ENCODE measurements around the gene DUSP23. TPM values are rescaled to one million over a fixed set of nuclear protein-coding genes. Genes with fewer than 3 reads are reported as not detected.

The DUSP23 gene
- total RNA-seq, 1 donor from 2014 or later = 15.5 TPM

DNA sequence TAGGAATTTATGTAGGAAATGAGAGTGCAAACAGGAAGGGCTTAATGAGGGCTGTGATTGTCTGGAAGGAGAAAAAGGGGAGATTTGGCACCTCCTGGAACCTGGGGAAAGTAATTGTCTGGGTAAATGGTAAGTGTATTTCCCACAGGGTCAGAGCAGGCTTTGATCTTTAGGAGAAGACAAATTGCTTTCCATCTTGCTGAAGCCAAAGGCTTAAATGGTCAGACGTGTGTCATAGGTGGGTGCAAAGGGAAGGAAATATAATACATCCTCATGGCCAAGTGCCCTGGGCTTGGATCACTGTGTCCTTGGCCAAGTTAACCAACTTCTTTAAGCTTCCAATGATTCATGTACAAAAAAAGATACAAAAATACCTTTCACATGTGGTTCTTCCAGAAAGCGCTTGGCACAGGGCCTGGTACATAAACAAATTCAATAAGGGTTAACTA lies 1.3 kb upstream of the DUSP23 start:
- intact Hi-C loops (cut with DNase I) = no loop called here
- ATAC-seq (ENCODE audit: poor library complexity) (no peak), DNase-seq (no peak)

DNA sequence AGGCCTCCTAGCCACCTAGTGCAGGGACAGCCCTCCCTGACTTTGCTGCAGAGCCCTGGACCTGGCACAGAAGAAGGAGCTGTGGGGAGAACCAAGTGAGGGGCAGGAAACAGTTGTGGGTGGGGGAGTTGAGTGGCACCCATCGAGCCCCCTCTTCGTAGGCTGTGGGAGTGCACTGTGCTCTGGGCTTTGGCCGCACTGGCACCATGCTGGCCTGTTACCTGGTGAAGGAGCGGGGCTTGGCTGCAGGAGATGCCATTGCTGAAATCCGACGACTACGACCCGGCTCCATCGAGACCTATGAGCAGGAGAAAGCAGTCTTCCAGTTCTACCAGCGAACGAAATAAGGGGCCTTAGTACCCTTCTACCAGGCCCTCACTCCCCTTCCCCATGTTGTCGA lies 1.2 kb downstream of the DUSP23 start:
- intact Hi-C loops (cut with DNase I) = loop anchor here (5.0 kb wide), 1 partner anchor 110 kb away; no protein-coding TSS in a partner anchor

DNA sequence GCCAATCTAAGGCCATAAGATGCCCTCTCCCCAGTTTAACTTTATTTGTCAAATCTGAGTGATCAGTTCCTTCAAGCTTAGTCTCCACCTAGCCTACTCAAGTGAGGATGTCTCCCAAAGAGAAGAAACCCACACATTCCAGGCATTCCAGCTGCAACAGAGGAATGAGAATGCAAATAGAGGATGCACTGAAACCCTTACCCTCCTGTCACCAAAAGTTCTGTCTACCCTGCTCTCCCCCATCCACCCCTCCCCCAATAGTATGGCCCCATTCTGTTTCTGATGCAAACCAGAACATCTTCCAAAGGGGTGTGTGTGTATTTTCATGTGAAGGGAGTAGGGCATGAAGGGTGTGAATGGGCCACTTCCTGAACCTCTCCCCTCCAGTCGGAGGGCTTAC lies 3.0 kb downstream of the DUSP23 start:
- DNase-seq = no peak
- no peak for ATAC-seq (ENCODE audit: poor library complexity)
- intact Hi-C loops (cut with DNase I) = loop anchor here (5.0 kb wide), 1 partner anchor 109 kb away; no protein-coding TSS in a partner anchor

More for the DNA sequence above, 1.2 kb downstream of the DUSP23 start:
- DNase-seq = no peak
- no peak for ATAC-seq (ENCODE audit: poor library complexity)

DNA sequence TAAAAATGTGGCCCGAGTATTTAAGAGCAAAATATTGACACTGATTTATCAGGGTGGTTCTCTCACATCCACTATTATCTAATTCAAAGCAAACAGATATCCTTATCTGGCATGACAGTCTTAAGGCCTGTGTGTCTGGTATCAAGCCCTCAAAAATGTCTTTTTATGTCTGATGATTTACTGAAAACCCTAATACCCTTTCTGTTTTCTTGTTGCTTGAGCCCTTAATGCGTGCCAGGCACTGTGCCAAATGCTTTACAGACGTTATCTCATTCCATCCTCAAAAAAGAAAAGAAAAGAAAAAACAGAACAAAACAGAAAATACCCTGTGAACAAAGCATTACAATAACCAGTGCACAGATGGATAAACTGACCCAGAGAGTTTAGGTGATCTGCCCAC lies 5.7 kb downstream of the DUSP23 start:
- DNase-seq = no peak
- ATAC-seq (ENCODE audit: poor library complexity) = no peak

DNA sequence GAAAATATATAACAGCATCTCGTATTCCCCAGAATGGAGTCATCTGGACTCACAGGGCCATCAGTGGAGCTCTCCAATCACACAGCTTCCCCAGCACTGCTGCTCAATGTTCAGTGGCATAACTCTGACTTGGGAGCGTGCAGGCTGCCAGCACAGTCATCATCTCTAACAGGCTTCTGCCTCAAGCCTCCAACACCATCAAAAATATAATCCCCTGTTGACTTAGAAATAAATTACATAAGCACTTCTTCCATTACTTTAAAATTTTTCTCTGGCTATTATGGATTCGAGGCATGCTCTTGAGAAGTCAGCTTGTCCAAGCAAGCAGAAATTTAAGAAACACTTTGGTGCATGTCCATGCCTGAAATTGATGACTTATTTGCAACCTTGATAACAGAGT lies 6.2 kb downstream of the DUSP23 start:
- DNase-seq (no peak), ATAC-seq (ENCODE audit: poor library complexity) (no peak)
- intact Hi-C loops (cut with DNase I) = no loop called here

More for the DNA sequence above, 5.7 kb downstream of the DUSP23 start:
- intact Hi-C loops (cut with DNase I) = no loop called here

DNA sequence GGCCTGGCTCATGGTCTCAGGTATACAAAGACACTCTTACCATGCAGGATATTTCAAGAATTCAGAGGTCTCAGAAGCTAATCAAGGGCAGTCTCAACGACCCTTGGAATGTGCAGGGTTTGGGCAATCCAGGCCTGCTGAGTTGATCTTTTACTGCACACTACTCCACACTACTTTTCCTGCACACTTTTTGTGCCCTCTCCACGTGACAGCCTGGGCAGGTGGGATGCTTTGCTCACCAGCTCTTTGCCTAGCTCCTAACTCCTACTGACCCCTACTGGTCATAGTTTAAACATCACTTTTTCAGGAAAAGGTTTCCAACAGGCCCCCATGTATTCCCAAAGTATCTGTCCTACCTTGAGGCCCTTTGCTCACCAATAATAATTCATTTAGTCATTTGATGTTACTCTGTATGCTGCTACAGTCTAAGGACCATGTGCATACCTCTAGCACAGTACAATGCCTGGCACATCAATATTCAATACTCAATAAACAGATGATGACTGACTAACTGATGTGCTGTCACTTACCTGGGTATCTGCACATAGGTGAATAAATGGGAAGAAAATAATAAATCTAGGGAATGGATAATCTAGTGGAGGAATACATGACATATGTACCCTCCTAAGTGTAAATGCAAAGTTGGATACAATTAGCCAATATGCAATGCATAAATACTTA lies 9.6 kb downstream of the DUSP23 start:
- intact Hi-C loops (cut with DNase I) = no loop called here

DNA sequence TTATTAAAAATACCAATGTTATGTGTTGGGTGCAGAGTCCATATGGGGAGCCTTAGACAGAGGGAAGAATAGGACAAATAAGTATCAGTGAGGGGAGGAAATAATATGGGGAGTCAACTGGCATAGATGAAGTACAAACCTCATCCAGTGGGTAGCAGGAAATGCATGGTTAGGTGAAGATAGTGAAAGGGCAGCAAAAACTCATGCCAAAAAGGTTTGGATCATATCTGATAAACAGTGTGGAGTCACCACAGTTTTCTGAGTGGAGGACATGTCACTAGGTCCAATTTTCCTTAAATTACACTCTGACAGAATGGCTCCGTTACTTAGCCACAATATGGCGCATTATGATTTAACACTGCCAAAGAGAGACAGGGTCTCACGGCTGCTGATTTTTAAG lies 10.3 kb downstream of the DUSP23 start:
- no peak for DNase-seq
- ATAC-seq (ENCODE audit: poor library complexity) = no peak
- intact Hi-C loops (cut with DNase I) = no loop called here

More for the DNA sequence above, 9.6 kb downstream of the DUSP23 start:
- DNase-seq (no peak), ATAC-seq (ENCODE audit: poor library complexity) (no peak)

DNA sequence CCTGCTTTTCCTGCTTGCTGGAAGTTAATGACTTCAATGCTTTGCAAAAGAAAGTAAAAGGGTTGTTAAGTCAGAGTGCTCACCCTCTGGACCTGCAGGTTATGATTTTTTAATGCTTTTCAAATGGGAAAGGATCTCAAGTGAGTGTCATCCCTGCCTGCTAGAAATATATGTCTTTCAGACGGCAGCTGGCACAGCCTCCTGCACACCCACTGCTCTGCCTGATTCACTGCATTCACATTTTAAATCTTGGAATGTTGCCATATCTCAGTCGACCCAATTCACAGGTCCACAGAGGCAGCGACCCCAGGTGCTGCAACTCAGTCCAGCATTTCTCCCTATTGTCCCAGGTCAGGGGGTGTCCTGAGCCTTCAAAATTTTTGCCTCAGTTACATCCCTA lies 10.7 kb downstream of the DUSP23 start:
- intact Hi-C loops (cut with DNase I) = no loop called here
- DNase-seq (no peak), ATAC-seq (ENCODE audit: poor library complexity) (no peak)

DNA sequence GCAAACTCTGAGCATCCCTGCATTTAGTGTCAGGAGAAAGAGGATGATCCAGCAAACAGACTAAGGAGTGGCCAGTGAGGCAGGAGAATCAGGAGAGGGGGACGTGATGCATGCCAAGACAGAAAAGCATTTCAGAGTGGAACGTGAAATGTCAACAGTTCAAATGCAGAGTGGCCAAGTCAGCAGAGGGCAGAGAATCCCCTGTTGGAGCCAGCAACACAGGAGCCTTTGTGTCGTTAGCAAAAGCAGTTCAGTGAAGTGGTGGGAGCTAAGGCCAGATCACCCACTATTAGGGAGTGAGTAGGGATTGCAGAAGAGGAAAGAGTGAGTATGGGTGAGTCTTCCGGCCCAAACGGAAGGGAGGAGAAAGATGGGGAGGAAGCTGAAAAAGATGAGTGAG lies 14.8 kb downstream of the DUSP23 start:
- ATAC-seq (ENCODE audit: poor library complexity) (no peak), DNase-seq (no peak)
- intact Hi-C loops (cut with DNase I) = loop anchor here (5.0 kb wide), 2 partner anchors 152 to 212 kb away; partner anchors contain the start of gene IGSF9

DNA sequence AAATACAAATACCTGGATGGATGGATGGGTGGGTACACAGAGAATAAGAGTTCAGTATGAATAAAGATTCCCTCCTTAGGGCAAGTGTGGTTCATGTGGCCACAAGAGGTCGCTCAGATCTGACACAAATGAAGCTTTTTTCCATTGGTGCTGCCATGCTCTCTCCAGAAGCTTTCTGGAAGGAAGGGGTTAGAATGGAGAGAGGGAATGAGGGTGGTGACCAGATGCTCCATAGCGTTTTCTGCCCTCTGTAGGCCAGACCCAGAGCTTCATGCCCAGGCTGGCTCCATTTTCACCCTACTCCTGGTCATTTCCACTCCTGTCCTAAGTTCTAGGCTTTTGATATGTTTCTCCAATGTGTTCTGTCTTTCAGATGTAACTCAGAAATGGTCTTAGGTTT lies 18.1 kb downstream of the DUSP23 start:
- ATAC-seq (ENCODE audit: poor library complexity) (peak; percentile 94), DNase-seq (no peak)
- intact Hi-C loops (cut with DNase I) = loop anchor here (2.0 to 5.0 kb wide), 3 partner anchors 92 to 208 kb away; partner anchors contain the start of gene IGSF9

DNA sequence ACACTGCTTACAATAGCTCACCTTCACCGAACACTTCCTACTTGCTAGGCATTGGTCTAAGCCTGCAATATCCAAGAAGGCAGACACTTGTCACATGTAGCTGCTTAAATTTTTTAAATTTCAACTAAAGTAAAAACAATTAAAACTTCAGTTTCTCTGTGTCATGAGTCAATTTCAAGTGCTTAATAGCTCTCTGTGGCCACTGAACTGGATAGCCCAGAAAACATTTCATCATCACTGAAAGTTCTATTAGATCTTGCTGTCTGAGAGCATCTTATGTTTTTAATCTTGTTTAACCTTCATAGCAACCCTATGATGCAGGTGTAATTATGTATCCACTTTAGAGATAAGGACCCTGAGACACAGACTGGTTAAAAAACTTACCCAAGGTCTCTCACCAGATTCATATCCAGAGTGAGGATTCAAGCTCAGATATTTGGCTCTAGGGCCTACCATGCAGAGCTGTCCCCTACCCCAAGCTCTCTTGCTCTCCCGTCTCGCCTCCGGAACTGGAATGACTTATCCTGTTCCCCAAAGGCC lies 18.8 kb downstream of the DUSP23 start:
- intact Hi-C loops (cut with DNase I) = loop anchor here (2.0 to 5.0 kb wide), 3 partner anchors 91 to 208 kb away; partner anchors contain the start of gene IGSF9
- ATAC-seq (ENCODE audit: poor library complexity) (no peak), DNase-seq (no peak)

DNA sequence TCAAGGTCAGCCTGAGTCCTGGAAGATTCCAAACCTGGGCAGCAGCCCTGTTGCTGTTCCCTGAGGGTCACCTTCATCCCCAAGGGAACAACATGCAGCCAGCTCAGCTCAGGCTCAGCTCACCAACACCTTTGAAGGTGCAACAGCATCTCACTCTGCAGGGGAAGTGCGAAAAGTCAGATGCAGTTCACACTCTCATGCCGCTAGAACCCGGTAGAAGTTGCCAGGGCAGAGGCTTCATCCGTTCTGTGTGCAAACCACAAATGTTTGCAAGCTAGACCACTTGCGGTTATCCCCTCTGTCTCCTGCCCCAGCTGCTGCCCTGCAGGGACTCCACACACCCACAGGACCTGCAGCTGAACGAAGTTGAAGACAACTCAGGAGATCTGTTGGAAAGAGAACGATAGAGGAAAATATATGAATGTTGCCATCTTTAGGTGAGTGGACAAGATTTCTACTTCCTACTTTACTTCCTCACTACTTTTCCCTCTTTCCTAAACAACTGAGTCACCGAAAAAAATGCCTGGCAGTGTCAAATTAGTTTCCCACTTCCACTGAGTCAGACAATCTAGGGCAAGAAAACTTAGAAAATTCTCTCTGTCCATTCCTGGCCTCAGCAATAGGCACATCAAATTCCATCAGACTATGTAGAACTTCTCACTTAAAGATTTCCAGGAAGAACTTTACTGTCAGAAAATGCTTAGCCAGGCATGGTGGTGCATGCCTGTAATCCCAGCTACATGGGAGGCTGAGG lies 19.6 kb downstream of the DUSP23 start:
- DNase-seq (no peak), ATAC-seq (ENCODE audit: poor library complexity) (no peak)
- intact Hi-C loops (cut with DNase I) = no loop called here

DNA sequence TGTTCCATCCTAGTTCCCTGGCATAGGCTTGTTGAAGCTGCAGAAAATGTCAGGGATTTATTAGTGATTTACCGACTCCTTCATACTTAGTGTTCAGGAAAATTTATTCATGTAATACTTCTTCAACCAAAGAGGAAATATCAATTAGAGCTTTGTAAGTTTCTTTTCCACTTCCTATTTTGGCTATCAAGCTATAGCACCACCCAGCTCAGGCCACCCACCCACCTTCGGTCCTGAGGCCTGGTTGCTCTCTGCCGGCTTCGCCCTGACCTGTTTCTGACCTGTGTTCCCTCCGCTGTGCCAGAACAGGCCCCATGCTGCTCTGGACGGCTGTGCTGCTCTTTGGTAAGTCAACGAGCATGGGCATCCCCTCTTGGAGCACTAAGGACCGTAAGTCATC lies 21.3 kb downstream of the DUSP23 start, which contains the start of gene FCRL6:
FCRL6 (plus strand) TSS at position 250 of the 400 bp plus-strand sequence; CDS start at position 315, 65 bp downstream.
- ATAC-seq (ENCODE audit: poor library complexity) (no peak), DNase-seq (no peak)
- intact Hi-C loops (cut with DNase I) = no loop called here

DNA sequence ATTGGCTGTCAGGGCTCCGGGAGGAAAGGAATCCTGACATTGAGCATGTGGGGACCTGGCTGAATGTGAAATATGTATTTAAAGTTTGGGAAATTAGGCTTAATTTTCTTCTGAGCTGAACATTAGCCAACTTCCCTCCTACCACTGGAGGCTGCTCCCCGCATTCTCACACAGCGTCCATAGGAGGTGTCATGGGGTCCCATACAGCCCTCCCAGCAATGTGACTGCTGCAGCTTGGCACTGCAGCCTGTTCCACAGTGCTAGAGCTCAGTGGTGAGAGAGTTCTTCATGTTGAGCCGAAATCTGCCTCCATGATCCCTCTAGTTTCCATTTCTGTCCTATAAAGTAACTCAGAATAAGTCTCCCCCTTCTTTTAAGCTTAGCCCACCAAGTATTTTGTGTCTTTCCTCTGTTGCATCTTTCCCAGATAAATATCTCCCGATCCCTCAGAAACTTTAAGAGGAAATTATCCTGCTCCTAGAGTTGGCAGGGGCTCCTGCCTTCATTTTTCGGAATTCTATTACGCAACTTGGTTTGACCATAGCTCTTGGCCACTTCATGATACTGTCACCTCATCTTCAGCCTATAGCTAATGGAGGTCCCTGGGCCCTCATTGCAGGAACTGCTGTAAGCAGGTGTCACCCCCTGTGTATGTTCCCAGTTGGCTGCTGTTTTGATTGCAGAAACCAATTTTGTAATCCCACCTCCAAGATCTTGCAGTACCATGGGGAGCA lies 23.4 kb downstream of the DUSP23 start:
- intact Hi-C loops (cut with DNase I) = no loop called here
- ATAC-seq (ENCODE audit: poor library complexity) = no peak
- DNase-seq = no peak

DNA sequence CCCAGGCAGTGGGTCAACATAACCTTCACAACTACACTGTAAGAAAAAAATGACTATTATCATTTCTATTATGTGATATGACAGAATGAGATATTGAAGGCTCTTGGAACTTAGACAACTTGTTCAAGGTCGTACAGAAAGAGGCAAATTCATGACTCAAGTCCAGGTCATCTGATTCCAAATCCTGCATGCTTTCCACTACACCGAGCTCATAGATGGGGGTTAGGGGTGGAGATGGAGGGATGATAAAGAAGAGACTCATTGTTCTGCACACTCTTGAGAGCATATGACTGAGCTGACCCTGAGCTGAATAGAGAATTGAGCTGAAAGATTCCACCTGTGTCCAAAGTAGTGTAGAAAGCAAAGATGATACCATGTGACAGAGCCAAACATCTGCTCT lies 24.2 kb downstream of the DUSP23 start:
- intact Hi-C loops (cut with DNase I) = no loop called here
- no peak for ATAC-seq (ENCODE audit: poor library complexity)

DNA sequence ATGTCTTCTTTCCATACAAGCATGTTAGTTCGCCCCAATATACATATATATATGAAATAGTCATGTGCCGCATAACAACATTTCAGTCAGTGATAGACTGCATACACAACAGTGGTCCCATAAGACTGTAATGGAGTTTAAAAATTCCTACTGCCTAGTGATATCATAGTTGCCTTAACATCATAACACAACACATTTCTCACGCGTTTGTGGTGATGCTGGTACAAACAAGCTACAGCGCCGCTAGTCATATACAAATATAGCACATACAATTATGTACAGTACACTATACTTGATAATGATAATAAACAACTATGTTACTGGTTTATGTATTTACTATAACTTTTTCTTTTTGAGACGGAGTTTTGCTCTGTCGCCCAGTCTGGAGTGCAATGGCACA lies 35.2 kb downstream of the DUSP23 start:
- ATAC-seq (ENCODE audit: poor library complexity) (no peak), DNase-seq (no peak)
- intact Hi-C loops (cut with DNase I) = no loop called here

More for the DNA sequence above, 24.2 kb downstream of the DUSP23 start:
- no peak for DNase-seq

DNA sequence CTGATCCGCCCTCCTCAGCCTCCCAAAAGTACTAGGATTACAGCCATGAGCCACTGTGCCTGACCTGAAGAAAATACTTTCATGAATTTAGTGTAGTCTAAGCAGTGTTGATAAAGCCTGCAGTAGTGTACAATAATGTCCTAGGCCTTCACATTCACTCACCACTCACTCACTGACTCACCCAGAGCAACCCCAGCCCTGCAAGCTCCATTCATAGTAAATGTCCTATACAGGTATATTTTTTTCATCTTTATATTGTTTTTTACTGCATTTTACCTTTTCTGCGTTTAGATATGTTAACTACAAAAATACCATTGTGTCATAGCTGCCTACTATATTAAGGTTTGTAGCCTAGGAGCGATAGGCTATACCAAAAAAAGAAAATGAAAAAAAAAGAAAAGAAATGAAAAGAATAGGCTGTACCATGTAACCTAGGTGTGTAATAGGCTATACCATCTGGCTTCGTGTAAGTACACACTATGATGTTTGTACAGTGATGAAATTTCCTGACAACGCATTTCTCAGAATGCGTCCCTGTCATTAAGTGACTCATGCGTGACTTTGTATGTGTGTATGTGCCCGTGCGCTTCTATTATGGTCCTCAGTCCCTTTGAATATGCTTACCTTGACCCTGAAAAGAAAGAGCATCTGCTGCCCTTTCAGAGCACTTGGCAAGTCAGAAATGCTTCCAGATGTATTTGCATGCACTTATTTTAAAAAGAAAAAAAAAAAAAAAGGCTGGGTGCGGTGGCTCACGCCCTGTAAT lies 36.7 kb downstream of the DUSP23 start:
- intact Hi-C loops (cut with DNase I) = no loop called here
- ATAC-seq (ENCODE audit: poor library complexity) = no peak

DNA sequence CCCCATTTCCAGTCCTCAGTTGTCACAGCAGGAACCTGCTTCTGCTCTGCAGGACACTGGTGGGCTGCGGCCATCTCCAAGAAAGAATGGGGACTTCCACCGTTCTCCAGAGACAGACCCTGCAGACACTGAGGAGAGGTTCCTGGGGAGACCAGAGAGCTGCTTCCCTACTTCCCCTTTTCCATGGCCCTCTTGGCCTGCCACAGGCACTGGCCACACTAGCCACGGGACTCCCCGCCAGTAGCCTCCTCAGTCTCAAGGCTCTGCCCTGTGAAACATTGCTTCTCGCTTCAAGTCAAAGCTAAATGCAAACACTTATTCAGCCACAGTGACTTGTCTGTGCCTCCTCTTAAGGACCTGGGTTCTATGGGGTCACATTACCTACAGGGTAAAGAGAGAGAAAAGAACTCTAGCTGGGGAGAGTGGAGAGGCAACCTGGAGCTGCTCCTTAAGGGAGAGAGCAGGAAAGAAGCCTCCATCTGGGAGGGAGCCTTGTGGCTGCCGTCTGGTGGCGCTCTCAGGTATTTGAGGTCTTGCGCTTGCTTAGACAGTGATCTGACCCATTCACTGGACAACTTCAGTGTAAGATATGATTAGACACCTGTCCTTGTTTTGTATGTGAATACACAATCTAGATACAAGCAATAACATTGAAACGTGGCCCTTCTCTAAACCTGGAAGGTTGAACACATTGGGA lies 40.6 kb downstream of the DUSP23 start:
- intact Hi-C loops (cut with DNase I) = no loop called here
- ATAC-seq (ENCODE audit: poor library complexity) (no peak), DNase-seq (no peak)

More for the DNA sequence above, 36.7 kb downstream of the DUSP23 start:
- no peak for DNase-seq

Measured in Right ventricle myocardium superior (tissue), 1 donor.